ENCODE results near the gene GLUD2.
"Not testable (repeated sequence)": the region's sequence is repeated elsewhere in the genome, so short reads cannot be mapped to it uniquely, and the experiment has no call there.

The GLUD2 gene

GRCh38 chrX:121047441-121048419 lies at the start of gene GLUD2:
GLUD2 (plus strand) TSS chrX:121047610; CDS start chrX:121047685, 75 bp downstream.
- DNase-seq = not testable (repeated sequence)

DNA sequence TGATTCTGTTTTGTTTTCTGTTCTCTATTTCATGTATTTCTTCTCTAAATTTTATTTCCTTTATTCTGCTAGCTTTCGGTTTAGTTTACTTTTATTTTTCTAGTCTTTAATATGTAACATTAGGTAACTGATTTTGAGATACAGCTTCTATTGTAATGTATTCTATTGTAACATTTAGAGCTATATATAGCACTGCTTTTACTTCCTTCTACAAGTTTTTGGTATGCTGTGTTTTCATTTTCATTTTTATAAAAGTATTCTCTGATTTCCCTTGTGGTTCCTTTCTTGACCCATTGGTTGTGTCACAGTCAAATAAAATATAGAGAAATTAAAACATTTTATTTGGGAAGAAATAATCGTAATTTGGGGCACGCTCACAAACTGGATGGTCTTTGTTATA lies 48.0 kb upstream of the GLUD2 start:
- no peak for DNase-seq

DNA sequence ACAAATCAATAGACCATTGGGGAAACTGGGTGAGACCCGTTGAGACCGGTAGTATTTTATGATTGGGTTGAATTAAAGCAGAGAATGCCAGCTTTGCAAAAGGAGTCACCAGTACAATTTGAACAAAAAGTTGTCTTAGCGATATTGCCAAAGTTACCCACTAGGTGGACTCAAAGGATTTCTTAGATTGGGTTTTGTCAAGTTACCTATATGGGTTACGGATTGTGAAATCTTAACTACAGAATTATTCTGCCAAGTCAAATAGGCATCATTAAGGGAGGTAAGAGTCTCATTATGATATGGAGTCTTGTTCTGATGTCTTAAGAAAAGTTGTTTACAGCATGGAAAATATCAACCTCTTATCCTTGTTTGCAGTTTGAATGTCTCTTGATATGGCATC lies 46.8 kb upstream of the GLUD2 start:
- DNase-seq = no peak

GRCh38 chrX:121008920-121009319 lies 38.5 kb upstream of the GLUD2 start:
- no peak for DNase-seq

GRCh38 chrX:121009764-121010163 lies 37.6 kb upstream of the GLUD2 start:
- DNase-seq = no peak

GRCh38 chrX:121010218-121010617 lies 37.2 kb upstream of the GLUD2 start:
- DNase-seq = no peak

DNA sequence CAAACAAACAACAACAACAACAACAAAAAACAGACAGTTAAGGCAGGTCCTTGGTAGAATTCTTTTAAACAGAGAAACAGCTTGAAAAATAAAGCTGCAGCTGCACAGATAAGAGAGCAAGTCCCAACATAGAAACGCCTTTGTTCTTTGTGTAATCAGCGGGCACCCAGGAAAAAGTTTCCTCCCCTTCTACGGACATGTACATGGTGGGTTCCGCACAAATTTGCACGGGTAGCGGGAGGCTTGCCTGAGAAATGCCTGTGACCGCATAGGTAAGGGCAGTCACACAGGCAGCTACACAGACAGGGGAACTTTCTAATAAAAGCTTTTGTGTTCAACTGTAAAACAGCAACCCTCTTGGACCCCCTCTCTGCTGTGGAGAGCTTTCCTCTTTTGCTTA lies 36.2 kb upstream of the GLUD2 start:
- DNase-seq = no peak

- no peak for DNase-seq
Observed at GRCh38 chrX:121013897-121014455, 33.4 kb upstream of the GLUD2 start.

DNA sequence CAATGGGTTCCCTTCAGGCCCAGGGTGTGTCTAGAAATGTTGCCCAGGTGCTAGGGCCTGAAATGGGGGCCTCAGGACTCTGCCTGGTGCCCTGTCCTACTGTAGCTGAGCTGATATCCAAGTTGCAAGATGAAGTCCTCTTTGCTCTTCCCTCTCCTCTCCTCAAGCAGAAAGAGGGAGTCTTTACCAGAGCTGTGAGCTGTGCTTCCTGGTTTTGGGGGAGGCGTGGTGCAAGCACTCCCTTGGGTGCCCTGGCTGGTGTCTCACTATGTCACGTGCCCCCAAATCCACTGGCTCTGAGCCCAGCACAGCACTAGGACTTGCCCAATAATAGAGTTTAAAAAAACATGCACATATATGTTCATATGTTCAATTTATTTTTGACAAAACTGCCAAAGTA lies 32.6 kb upstream of the GLUD2 start:
- no peak for DNase-seq

- DNase-seq = no peak
Observed at GRCh38 chrX:121028419-121028818, 19.0 kb upstream of the GLUD2 start.

DNA sequence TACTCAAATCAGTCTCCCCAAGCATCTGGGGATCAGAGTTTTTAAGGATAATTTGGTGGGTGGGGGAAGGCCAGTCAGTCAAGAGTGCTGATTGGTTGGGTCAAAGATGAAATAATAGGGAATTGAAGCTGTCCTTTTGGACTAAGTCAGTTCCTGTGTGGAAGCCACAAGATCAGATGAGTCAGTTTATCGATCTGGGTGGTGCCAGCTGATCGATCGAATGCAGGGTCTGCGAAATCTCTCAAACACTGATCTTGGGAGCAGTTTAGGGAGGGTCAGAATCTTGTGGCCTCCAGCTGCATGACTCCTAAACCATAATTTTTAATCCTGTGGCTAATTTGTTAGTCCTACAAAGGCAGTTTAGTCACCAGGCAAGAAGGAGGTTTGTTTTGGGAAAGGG lies 17.3 kb upstream of the GLUD2 start:
- no peak for DNase-seq

GRCh38 chrX:121032531-121032930 lies 14.9 kb upstream of the GLUD2 start:
- DNase-seq = no peak

DNA sequence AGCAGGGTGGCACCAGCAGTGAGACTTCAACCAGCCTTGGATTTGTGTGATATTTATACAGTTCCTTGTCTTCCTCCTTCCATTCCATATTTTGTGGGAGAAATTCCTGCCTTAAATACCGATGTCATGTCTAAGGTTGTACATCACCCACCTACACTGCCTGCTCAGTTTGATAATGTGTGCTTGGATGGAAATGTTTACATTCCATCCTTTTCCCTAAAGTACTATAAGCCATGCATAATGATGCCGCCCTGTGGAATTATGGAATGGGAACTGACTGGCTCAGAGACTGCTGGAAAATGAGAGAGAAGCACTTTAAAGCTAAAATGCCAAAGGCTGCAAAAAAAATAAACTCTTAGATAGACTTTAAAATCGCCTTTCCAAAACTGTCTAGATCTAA lies 11.3 kb upstream of the GLUD2 start:
- no peak for DNase-seq

- DNase-seq = no peak
Observed at GRCh38 chrX:121036951-121037350, 10.5 kb upstream of the GLUD2 start.

- no peak for DNase-seq
Observed at GRCh38 chrX:121050781-121051180, 3.4 kb downstream of the GLUD2 start.

- no peak for DNase-seq
Observed at GRCh38 chrX:121052122-121052521, 4.7 kb downstream of the GLUD2 start.

DNA sequence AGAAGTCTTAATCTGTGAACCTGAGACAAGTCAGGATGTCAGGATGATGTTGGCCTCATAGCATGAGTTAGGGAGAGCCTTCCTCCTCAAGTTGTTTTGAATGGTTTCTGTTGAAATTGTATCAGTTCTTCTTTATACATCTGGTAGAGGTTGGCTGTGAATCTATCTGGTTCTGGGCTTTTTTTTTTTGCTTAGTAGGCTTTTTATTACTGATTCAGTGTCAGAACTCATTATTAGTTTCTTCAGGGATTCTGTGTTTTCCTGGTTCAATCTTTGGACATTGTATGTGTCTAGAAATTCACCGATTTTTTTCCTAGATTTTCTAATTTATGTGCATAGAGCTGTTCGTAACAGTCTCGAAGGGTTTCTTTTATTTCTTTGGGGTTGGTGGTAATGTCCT lies 14.9 kb downstream of the GLUD2 start:
- DNase-seq = no peak

GRCh38 chrX:121064579-121064978 lies 17.2 kb downstream of the GLUD2 start:
- DNase-seq = no peak

DNA sequence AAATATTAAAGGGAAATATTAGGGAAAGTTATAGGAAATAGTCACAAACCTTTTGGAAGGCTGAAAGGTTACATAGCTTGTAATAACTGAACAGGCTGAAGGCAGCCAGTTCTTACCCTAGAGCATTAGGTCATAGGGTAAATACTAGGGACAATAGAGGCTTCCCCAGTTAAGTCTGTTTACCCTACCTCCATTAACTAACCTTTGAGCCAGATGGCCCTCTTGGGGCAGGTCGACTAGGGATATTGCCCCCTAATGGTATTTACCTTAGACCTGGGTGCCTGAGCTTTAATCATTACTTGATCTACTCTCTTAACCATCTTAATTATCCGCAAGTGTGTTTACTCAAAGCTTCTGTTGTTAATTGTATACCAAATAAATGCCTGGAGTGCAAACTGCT lies 36.8 kb downstream of the GLUD2 start:
- not testable (repeated sequence) for DNase-seq

GRCh38 chrX:121084903-121085611 lies 37.6 kb downstream of the GLUD2 start:
- no peak for DNase-seq

- no peak for DNase-seq
Observed at GRCh38 chrX:121085612-121086010, 38.2 kb downstream of the GLUD2 start.

GRCh38 chrX:121093011-121093410 lies 45.6 kb downstream of the GLUD2 start:
- DNase-seq = no peak
